Endothelial cell of umbilical vein (primary cell): ENCODE measurements around the gene LPP. TPM values are rescaled to one million over a fixed set of nuclear protein-coding genes. Genes with fewer than 3 reads are reported as not detected.

Experiments used
- BruUV-seq: library from RNA; stranded (reverse); fragments of 400-500 nt; replicated peaks from 2 replicates; lab custom pipeline; 2021; lab: Mats Ljungman, UMichigan
- CTCF ChIA-PET: fragments of 300-600, 350-600 bp; sonication (Branson Sonifier 250); formaldehyde crosslinking; loops from one replicate; lab custom pipeline; 2021; ENCODE audit warnings: antibody characterized with exemption, inconsistent platforms; lab: Charles Lee
- POLR2A ChIA-PET: fragments of 300-600, 350-600 bp; sonication (Branson Sonifier 250); formaldehyde crosslinking; loops from one replicate; lab custom pipeline; 2021; ENCODE audit warnings: antibody characterized with exemption, inconsistent platforms; lab: Charles Lee
- DNase-seq: peaks from one replicate; pipeline ENCODE4 v3.0.0-alpha.2; 2011; ENCODE audit warnings: low read depth, low spot score
- FAIRE-seq: peaks from 2 replicates; lab custom pipeline; 2011; peaks lifted over from hg19 to GRCh38; lab: Jason Lieb, UNC
- H2AFZ ChIP-seq: 2 replicates; pipeline ENCODE4 v1.6.0; 2012; ENCODE audit warnings: low read depth, low read length, control low read depth, inconsistent platforms
- H3K27ac ChIP-seq: 2 replicates; pipeline ENCODE4 v1.5.1; 2011; ENCODE audit warnings: low read depth, mild to moderate bottlenecking, control low read depth, low read length, moderate library complexity; ENCODE audit not compliant: insufficient read depth
- H3K27me3 ChIP-seq, 2 experiments: 2 replicates each; pipeline versions ENCODE4 v1.6.0 to v1.6.1; 2011; ENCODE audit warnings: low read length in 2 of 2, mixed read lengths in 1 of 2; ENCODE audit not compliant: control insufficient read depth in 2 of 2, insufficient read depth in 2 of 2
- H3K36me3 ChIP-seq, 2 experiments: 2 replicates in 1 of 2; 3 replicates in 1 of 2; pipeline ENCODE4 v1.5.1; 2011; ENCODE audit warnings: low read length in 2 of 2, mild to moderate bottlenecking in 1 of 2, moderate library complexity in 1 of 2; ENCODE audit not compliant: control insufficient read depth in 2 of 2, insufficient read depth in 2 of 2; ENCODE audit errors: extremely low read depth in 1 of 2
- H3K4me1 ChIP-seq: 3 replicates; pipeline ENCODE4 v1.5.1; 2011; ENCODE audit warnings: mild to moderate bottlenecking, low read length; ENCODE audit not compliant: control insufficient read depth, insufficient read depth; ENCODE audit errors: extremely low read depth
- H3K4me2 ChIP-seq: 2 replicates; pipeline ENCODE4 v1.6.1; 2011; ENCODE audit warnings: low read length, control low read depth, mixed read lengths; ENCODE audit not compliant: insufficient read depth
- H3K4me3 ChIP-seq, 3 experiments: fragments of 200-600 bp in 1 of 3; sonication (generic), shearing (Covaris generic) in 1 of 3; replicated peaks in 1 of 3; 2 replicates each; pipeline ENCODE4 v1.5.1; 2011 to 2016; ENCODE audit warnings: control low read depth in 3 of 3, low read length in 3 of 3, mild to moderate bottlenecking in 2 of 3, inconsistent platforms in 1 of 3, low read depth in 1 of 3, moderate library complexity in 1 of 3; ENCODE audit not compliant: insufficient read depth in 1 of 3
- H3K79me2 ChIP-seq: 2 replicates; pipeline ENCODE4 v1.6.0; 2012; ENCODE audit warnings: low read length, inconsistent platforms; ENCODE audit not compliant: control insufficient read depth, insufficient read depth
- H3K9ac ChIP-seq: replicated peaks from 2 replicates; pipeline ENCODE3; 2011; ENCODE audit warnings: low read length, control low read depth; ENCODE audit not compliant: insufficient read depth; ENCODE audit errors: extremely low read depth
- H3K9me1 ChIP-seq: replicated peaks from 3 replicates; pipeline ENCODE4 v1.6.0; 2011; ENCODE audit warnings: mild to moderate bottlenecking, low read length; ENCODE audit not compliant: control insufficient read depth, insufficient read depth; ENCODE audit errors: extremely low read depth
- H3K9me3 ChIP-seq: replicated peaks from 2 replicates; pipeline ENCODE4 v1.5.1; 2012; ENCODE audit warnings: low read length, inconsistent platforms; ENCODE audit not compliant: control insufficient read depth, insufficient read depth
- H4K20me1 ChIP-seq: replicated peaks from 2 replicates; pipeline ENCODE3; 2011; ENCODE audit warnings: mild to moderate bottlenecking, low read length; ENCODE audit not compliant: control insufficient read depth, insufficient read depth; ENCODE audit errors: extremely low read depth
- EZH2 ChIP-seq: IDR thresholded peaks from 2 replicates; pipeline ENCODE4 v1.6.1; 2012; ENCODE audit warnings: borderline replicate concordance, low read depth, mild to moderate bottlenecking, moderate library complexity, low read length, inconsistent platforms; ENCODE audit not compliant: severe bottlenecking
- FOS ChIP-seq: IDR thresholded peaks from 2 replicates; pipeline ENCODE4 v1.6.1; 2011; ENCODE audit warnings: mild to moderate bottlenecking, low read length, moderate library complexity, borderline replicate concordance; ENCODE audit not compliant: insufficient read depth
- GATA2 ChIP-seq: IDR thresholded peaks from 2 replicates; pipeline ENCODE4 v1.7.0; 2011; ENCODE audit warnings: low read depth, mild to moderate bottlenecking, moderate library complexity, mixed read lengths, low read length; ENCODE audit not compliant: insufficient read length, insufficient read depth
- JUN ChIP-seq: IDR thresholded peaks from 2 replicates; pipeline ENCODE4 v1.6.1; 2011; ENCODE audit warnings: borderline replicate concordance, low read depth; ENCODE audit not compliant: insufficient read length, insufficient read depth
- MYC ChIP-seq: IDR thresholded peaks from one replicate; pipeline ENCODE4 v1.6.1; 2011; ENCODE audit warnings: mild to moderate bottlenecking, low read depth, low read length
- POLR2A ChIP-seq: IDR thresholded peaks from 2 replicates; pipeline ENCODE4 v1.6.1; 2012; ENCODE audit warnings: low read depth, mild to moderate bottlenecking, control low read depth, low read length
- POLR2AphosphoS5 ChIP-seq: IDR thresholded peaks from 2 replicates; pipeline ENCODE4 v1.6.1; 2012; ENCODE audit warnings: low read depth, mild to moderate bottlenecking, control low read depth, low read length, moderate library complexity; ENCODE audit not compliant: insufficient read depth
- dilution Hi-C: fragments of 300-500 bp; cut with MboI; formaldehyde crosslinking; loops from one replicate; pipeline ENCODE4 v1.15.0; 2019; ENCODE audit warnings: low sequenced_read_pairs; ENCODE audit not compliant: extremely low pct_ligation_motif_present
- intact Hi-C: fragments of 100-400 bp; cut with micrococcal nuclease; formaldehyde crosslinking; loops from one replicate; pipeline ENCODE4 v1.10.0; 2022
- polyA plus RNA-seq, 4 experiments: library from polyadenylated mRNA; depleted of rRNA in 3 of 4; stranded (reverse) in 3 of 4; unstranded in 1 of 4; fragments of >200 nt; gene quantifications; 2 replicates each; pipeline versions ENCODE4 v1.2.1 to v1.2.3, GENCODE V29; 2011 to 2012; ENCODE audit warnings: missing spikeins in 1 of 4
- total RNA-seq: library from RNA; stranded (reverse); gene quantifications from 2 replicates; pipeline ENCODE4 v1.2.3, GENCODE V29; 2021
- TF ChIP-seq, protein P1 (sequence below): IDR thresholded peaks from 2 replicates; pipeline ENCODE4 v1.6.1; 2011; ENCODE audit not compliant: insufficient read depth, insufficient read length
- TF ChIP-seq, protein P2 (sequence below), 2 donors: IDR thresholded peaks; 1 replicate in 1 of 2; 2 replicates in 1 of 2; pipeline ENCODE4 v1.5.1; 2011; ENCODE audit warnings: low read length in 2 of 2, mild to moderate bottlenecking in 2 of 2, moderate library complexity in 2 of 2, control low read depth in 1 of 2, inconsistent platforms in 1 of 2, low read depth in 1 of 2; ENCODE audit not compliant: insufficient read depth in 1 of 2; ENCODE audit errors: extremely low read depth in 1 of 2

The LPP gene
- total and polyA plus RNA-seq, 2 donors (not counting 3 experiments of a cell fraction or from before 2014, with no cell fraction given), result 16.9 to 153 TPM

DNA sequence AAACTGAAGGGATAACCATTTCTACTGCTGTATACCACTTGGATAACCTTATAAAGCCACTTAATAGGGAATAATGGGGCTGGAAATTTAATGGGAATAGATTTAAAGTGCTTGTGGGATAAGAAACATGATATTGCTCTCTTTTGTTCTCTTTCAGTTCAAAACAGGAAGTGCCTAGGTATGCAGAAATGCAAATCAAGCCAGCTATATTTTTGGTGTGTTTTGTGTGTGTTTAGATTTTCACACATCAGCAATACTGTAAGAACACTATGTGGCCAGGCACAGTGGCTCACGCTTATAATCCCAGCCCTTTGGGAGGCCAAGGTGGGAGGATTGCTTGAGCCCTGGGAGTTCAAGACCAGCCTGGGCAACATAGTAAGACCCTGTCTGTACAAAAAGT is 575.5 kb downstream of the LPP start:
- Histone ChIP-seq H3K4me1 (peaks cover 5% of the 10 kb centered on the region), H3K79me2 (no peaks in the 10 kb centered on the region), H4K20me1 (no peaks in the 10 kb centered on the region), H3K27ac (no peak overlapping the region), H3K4me3 (no peak overlapping the region), H3K27me3 (no peaks in the 10 kb centered on the region), H3K36me3 (no peaks in the 10 kb centered on the region), H3K4me2 (no peak overlapping the region), H2AFZ (no peak overlapping the region), H3K9me1 (no peaks in the 10 kb centered on the region), H3K9me3 (no peaks in the 10 kb centered on the region), H3K9ac (no peak overlapping the region)
- TF ChIP-seq POLR2AphosphoS5 (no peak), JUN (no peak), FOS (no peak), EZH2 (no peak), GATA2 (no peak), POLR2A (no peak), MYC (no peak)
- TF ChIP-seq, protein P1, sequence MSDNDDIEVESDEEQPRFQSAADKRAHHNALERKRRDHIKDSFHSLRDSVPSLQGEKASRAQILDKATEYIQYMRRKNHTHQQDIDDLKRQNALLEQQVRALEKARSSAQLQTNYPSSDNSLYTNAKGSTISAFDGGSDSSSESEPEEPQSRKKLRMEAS, result no peak
- TF ChIP-seq, protein P2, sequence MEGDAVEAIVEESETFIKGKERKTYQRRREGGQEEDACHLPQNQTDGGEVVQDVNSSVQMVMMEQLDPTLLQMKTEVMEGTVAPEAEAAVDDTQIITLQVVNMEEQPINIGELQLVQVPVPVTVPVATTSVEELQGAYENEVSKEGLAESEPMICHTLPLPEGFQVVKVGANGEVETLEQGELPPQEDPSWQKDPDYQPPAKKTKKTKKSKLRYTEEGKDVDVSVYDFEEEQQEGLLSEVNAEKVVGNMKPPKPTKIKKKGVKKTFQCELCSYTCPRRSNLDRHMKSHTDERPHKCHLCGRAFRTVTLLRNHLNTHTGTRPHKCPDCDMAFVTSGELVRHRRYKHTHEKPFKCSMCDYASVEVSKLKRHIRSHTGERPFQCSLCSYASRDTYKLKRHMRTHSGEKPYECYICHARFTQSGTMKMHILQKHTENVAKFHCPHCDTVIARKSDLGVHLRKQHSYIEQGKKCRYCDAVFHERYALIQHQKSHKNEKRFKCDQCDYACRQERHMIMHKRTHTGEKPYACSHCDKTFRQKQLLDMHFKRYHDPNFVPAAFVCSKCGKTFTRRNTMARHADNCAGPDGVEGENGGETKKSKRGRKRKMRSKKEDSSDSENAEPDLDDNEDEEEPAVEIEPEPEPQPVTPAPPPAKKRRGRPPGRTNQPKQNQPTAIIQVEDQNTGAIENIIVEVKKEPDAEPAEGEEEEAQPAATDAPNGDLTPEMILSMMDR (IDR thresholded peaks at IDR 0.05; ENCODE audit: extremely low read depth in 1 of 2, insufficient read depth in 1 of 2, low read depth in 1 of 2, low read length in 2 of 2), result no peak
- intact Hi-C loops (no loop called here), dilution Hi-C loops (no loop called here)
- ChIA-PET POLR2A (no interaction called here), CTCF (no interaction called here)
- BruUV-seq, result no TSS peak
- no peak for FAIRE-seq
- peak; percentile 5 for DNase-seq
